ENCODE results near the gene POMT1.

Gene POMT1

GRCh38 chr9:131492070-131492469 is 10.6 kb upstream of the POMT1 start:
- no peak for TF ChIP-seq ZBTB7A (IDR thresholded peaks at IDR 0.05; ENCODE audit: low read depth)
- TF ChIP-seq, protein P1, sequence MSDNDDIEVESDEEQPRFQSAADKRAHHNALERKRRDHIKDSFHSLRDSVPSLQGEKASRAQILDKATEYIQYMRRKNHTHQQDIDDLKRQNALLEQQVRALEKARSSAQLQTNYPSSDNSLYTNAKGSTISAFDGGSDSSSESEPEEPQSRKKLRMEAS (IDR thresholded peaks at IDR 0.05) = no peak
- TF ChIP-seq CEBPB (IDR thresholded peaks at IDR 0.05) = no peak
- no peak for TF ChIP-seq YY1 (IDR thresholded peaks at IDR 0.05; ENCODE audit: low read depth)
- no peak for TF ChIP-seq FOXM1 (IDR thresholded peaks at IDR 0.05; ENCODE audit: borderline replicate concordance, low read depth)
- no peak for TF ChIP-seq TEAD4 (IDR thresholded peaks at IDR 0.05)
- TF ChIP-seq TAF1 (IDR thresholded peaks at IDR 0.05; ENCODE audit: low read depth) = no peak
- TF ChIP-seq TCF12 (IDR thresholded peaks at IDR 0.05; ENCODE audit: low read depth) = no peak
- no peak for TF ChIP-seq REST (IDR thresholded peaks at IDR 0.05; ENCODE audit: low read depth)
- TF ChIP-seq CREB1 (IDR thresholded peaks at IDR 0.05; ENCODE audit: low read depth) = no peak
- TF ChIP-seq NFIC (IDR thresholded peaks at IDR 0.05) = no peak
- no peak for TF ChIP-seq EGR1 (IDR thresholded peaks at IDR 0.05)
- no peak for TF ChIP-seq EP300 (IDR thresholded peaks at IDR 0.05; ENCODE audit: borderline replicate concordance)

DNA sequence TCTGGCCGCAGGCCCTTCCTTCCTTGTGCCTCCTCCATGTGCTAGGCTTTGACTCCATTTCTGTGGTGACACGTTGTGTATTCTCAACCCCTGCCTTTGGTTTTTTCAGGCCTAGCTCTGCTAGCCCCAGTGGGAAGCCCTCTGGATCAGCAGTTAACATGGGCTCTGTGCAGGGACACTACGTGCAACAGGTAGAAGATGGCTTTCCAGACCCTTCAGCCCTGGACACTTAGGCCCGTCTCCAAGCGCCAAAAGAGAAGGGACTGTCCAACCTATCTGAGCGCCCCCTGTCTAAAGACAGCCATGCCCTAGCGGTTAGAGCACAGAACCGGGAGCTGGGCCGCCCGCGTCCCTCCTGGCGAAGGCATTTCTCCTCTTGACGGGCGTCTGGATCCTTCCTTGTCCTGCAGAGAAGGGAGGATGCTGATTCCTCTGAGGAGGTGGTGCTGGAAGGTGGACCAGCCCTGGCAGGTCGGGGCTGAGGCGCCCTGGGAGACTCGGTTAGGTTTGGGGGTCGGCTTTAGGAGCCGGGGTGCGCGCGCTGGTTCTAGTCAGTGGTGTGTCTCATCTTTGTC is 8.3 kb upstream of the POMT1 start:
- TF ChIP-seq ZBTB7A (IDR thresholded peaks at IDR 0.05; ENCODE audit: low read depth) (no peak), CEBPB (IDR thresholded peaks at IDR 0.05) (no peak), TEAD4 (IDR thresholded peaks at IDR 0.05) (no peak), NFIC (IDR thresholded peaks at IDR 0.05) (no peak), CREB1 (IDR thresholded peaks at IDR 0.05; ENCODE audit: low read depth) (no peak), RAD21 (IDR thresholded peaks at IDR 0.05; ENCODE audit: low read depth) (no peak), YY1 (IDR thresholded peaks at IDR 0.05; ENCODE audit: low read depth) (no peak), EGR1 (IDR thresholded peaks at IDR 0.05) (no peak), FOXM1 (IDR thresholded peaks at IDR 0.05; ENCODE audit: borderline replicate concordance, low read depth) (no peak)
- TF ChIP-seq, protein P2, sequence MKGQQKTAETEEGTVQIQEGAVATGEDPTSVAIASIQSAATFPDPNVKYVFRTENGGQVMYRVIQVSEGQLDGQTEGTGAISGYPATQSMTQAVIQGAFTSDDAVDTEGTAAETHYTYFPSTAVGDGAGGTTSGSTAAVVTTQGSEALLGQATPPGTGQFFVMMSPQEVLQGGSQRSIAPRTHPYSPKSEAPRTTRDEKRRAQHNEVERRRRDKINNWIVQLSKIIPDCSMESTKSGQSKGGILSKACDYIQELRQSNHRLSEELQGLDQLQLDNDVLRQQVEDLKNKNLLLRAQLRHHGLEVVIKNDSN (IDR thresholded peaks at IDR 0.05) = no peak
- TF ChIP-seq, protein P1 (IDR thresholded peaks at IDR 0.05) = no peak

GRCh38 chr9:131495785-131496184 is 6.9 kb upstream of the POMT1 start:
- no peak for TF ChIP-seq EGR1 (IDR thresholded peaks at IDR 0.05)
- TF ChIP-seq CREB1 (IDR thresholded peaks at IDR 0.05; ENCODE audit: low read depth) = no peak
- TF ChIP-seq, protein P1 (IDR thresholded peaks at IDR 0.05) = no peak
- no peak for TF ChIP-seq YY1 (IDR thresholded peaks at IDR 0.05; ENCODE audit: low read depth)

DNA sequence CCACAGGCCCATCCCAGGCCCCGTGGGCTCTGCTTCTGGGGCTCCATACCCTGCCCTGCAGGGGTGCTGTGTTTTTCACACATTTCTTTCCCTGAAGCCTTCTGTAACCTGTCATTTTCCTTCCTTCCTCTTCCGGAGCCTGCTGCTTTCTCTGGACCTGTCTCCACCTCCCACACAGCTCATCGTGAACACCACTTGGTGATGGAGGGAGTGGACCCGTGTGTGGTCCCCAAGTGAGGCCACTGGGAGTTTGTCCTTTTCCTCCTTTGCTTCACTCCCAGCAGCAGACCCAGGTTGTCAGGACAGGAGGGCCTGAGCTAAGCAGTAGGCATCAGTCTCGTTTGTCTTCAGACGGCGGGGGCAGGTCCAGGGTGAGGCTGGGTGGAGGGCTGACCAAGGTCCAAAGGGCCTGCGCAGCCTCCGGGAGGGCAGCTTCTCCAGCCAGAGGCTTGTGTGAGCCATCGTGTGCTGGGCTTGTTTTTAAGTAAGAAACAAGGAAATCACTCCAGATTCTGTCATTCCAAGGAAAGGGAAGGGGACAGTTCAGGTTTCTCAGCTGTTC is 5.8 kb upstream of the POMT1 start:
- TF ChIP-seq CREB1 (IDR thresholded peaks at IDR 0.05; ENCODE audit: low read depth) (no peak), ZBTB7A (IDR thresholded peaks at IDR 0.05; ENCODE audit: low read depth) (no peak), FOXM1 (IDR thresholded peaks at IDR 0.05; ENCODE audit: borderline replicate concordance, low read depth) (no peak), TCF12 (IDR thresholded peaks at IDR 0.05; ENCODE audit: low read depth) (no peak), EP300 (IDR thresholded peaks at IDR 0.05; ENCODE audit: borderline replicate concordance) (no peak), TAF1 (IDR thresholded peaks at IDR 0.05; ENCODE audit: low read depth) (no peak), TEAD4 (IDR thresholded peaks at IDR 0.05) (no peak), NFIC (IDR thresholded peaks at IDR 0.05) (no peak), CEBPB (IDR thresholded peaks at IDR 0.05) (no peak), EGR1 (IDR thresholded peaks at IDR 0.05) (no peak), REST (IDR thresholded peaks at IDR 0.05; ENCODE audit: low read depth) (no peak), RAD21 (IDR thresholded peaks at IDR 0.05; ENCODE audit: low read depth) (no peak), YY1 (IDR thresholded peaks at IDR 0.05; ENCODE audit: low read depth) (no peak)
- TF ChIP-seq, protein P2 (IDR thresholded peaks at IDR 0.05) = no peak
- TF ChIP-seq, protein P1 (IDR thresholded peaks at IDR 0.05) = no peak

- TF ChIP-seq TAF1 (IDR thresholded peaks at IDR 0.05; ENCODE audit: low read depth) (no peak), RAD21 (IDR thresholded peaks at IDR 0.05; ENCODE audit: low read depth) (no peak), CREB1 (IDR thresholded peaks at IDR 0.05; ENCODE audit: low read depth) (no peak), CEBPB (IDR thresholded peaks at IDR 0.05) (no peak), ZBTB7A (IDR thresholded peaks at IDR 0.05; ENCODE audit: low read depth) (no peak)
- TF ChIP-seq, protein P1 (IDR thresholded peaks at IDR 0.05) = no peak
These were observed 3.4 kb upstream of the POMT1 start for GRCh38 chr9:131499254-131499767.

Data from Ishikawa (cell line).